Activated T-helper 17 cell treated with anti-CD3 and anti-CD28 coated beads, Interleukin-2, amount 50 U/mL, for 72 hours (primary cell): ENCODE measurements around the gene SLC22A25. TPM values are rescaled to one million over a fixed set of nuclear protein-coding genes. Genes with fewer than 3 reads are reported as not detected.
"Not testable (repeated sequence)": the region's sequence is repeated elsewhere in the genome, so short reads cannot be mapped to it uniquely, and the experiment has no call there.

Experiments
- ATAC-seq: fragments of 150-1000 bp; cut with Tn5 transposase; replicated peaks from 2 replicates; pipeline ENCODE4 v1.10.0; 2021; ENCODE audit warnings: mild to moderate bottlenecking, moderate library complexity
- H3K27ac Mint-ChIP-seq: one replicate; pipeline ENCODE4 v1.8.0; 2022; ENCODE audit warnings: mixed read lengths
- H3K27me3 Mint-ChIP-seq: one replicate; pipeline ENCODE4 v1.8.0; 2022; ENCODE audit warnings: mixed read lengths
- H3K36me3 Mint-ChIP-seq: one replicate; pipeline ENCODE4 v1.8.0; 2022; ENCODE audit warnings: low read depth, mild to moderate bottlenecking, mixed read lengths
- H3K4me1 Mint-ChIP-seq: one replicate; pipeline ENCODE4 v1.8.0; 2022; ENCODE audit warnings: mixed read lengths
- H3K4me3 Mint-ChIP-seq: one replicate; pipeline ENCODE4 v1.8.0; 2022; ENCODE audit warnings: mild to moderate bottlenecking, mixed read lengths
- H3K9me3 Mint-ChIP-seq: one replicate; pipeline ENCODE4 v1.8.0; 2022; ENCODE audit warnings: mixed read lengths
- total RNA-seq, 2 donors: library from RNA; stranded (reverse); gene quantifications; one replicate each; pipeline ENCODE4 v1.2.3, GENCODE V29; 2022

Gene SLC22A25
- total RNA-seq, 2 donors from 2014 or later = not detected

DNA sequence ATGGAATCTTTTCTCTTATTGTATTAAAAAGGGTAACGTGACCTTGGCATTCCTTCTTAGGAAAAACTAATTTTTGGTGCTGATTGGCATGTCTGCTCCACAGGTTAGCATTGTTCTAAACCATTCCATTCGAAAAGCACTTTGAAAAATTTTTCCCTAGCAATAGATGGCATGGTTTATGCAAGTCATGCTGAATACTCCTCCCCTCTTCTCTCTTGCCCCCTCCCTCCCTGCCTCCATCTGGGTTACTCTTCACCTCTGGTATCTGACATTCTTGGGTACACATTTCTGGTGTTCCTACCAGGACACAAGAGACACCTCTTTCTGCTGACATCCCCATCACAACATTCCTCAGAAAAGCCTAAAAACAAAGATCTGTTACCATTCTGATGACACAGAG is 1.5 kb upstream of the SLC22A25 start:
- ATAC-seq = no peak
- Mint-ChIP-seq H3K4me1 (no peaks in the 10 kb centered on the region), H3K27ac (no peak overlapping the region), H3K36me3 (no peaks in the 10 kb centered on the region), H3K4me3 (no peak overlapping the region), H3K27me3 (peaks cover 41% of the 10 kb centered on the region), H3K9me3 (no peaks in the 10 kb centered on the region)

DNA sequence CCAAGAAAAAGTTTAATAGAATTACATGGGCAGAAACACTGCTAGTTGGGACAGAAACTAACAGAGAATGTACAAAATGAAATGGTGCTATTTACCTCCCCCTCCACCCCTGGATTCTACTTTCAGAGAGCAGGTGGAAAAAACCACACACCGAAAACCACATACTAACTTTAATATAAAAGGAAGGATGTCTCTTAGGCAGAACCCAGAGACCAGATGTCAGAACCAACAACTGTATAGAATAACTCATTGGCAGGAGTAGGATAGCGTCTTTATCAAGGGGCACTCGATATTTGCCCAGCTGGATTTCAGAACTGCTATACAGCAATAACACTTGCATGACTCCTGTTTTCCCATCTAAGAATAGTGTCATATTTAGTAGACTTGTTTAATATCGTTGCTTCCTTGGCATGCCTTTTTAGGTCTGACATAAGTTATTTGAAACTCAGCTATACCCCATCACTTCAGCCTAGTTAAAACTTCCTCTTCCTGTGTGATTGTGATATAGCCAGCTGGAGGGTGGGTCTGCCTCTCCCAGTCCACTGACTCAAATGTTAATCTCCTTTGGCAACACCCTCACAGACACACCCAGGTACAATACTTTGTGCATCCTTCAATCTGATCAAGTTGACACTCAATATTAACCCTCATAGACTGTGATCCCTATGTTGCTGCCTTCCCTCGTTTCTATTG is 1.2 kb downstream of the SLC22A25 start:
- no peak overlapping the region for H3K4me3 Mint-ChIP-seq
- H3K27me3 Mint-ChIP-seq = peaks cover 32% of the 10 kb centered on the region
- ATAC-seq = no peak
- H3K36me3 Mint-ChIP-seq = no peaks in the 10 kb centered on the region
- H3K9me3 Mint-ChIP-seq = no peaks in the 10 kb centered on the region
- H3K27ac Mint-ChIP-seq = no peak overlapping the region
- no peaks in the 10 kb centered on the region for H3K4me1 Mint-ChIP-seq

DNA sequence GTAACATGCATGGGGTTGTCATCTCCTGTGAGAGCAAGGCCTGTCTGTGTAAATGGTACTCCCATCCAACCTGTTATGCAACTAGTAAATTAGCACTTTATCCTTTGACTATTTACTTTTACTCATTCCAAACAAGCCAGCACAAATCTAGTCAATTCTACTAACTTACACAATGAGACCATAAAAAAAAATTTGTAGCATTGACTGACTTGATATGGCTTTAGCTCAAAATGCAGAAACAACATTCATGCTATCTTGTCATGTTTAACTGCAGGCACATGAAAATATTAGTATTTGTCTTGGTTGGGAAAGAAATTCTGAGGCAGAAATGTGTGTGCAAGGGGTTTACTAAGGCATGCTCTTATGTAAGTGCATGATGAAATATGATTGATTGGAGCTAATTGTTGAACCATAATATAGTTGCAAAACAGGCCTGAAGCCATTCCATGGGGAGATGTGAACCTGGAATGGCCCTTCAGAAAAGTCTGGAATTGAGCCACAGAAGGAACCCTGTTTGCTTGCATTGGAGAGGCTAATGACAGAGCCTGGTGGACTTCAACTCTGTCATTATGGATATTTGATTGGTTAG is 2.5 kb downstream of the SLC22A25 start:
- ATAC-seq = no peak
- peaks cover 25% of the 10 kb centered on the region for H3K27me3 Mint-ChIP-seq

DNA sequence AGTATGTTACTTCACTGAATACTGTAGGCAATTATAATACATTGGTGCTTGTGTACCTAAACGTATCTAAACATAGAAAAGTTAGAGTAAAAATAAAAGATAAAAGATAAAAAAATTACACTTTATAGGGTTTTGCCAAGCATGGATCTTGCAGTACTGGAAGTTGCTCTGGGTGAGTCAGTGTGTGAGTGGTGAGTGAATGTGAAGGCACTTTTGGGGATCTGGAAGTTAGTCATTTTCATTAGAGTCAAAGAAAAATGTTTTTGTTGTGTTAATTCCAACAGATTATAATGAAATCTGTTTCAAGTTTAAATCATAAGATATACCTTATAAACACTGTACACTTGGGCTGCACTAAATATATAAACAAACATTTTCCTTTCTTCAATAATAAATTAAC is 3.3 kb downstream of the SLC22A25 start:
- no peaks in the 10 kb centered on the region for H3K36me3 Mint-ChIP-seq
- H3K27ac Mint-ChIP-seq = no peak overlapping the region
- peaks cover 5% of the 10 kb centered on the region for H3K9me3 Mint-ChIP-seq
- no peak overlapping the region for H3K4me3 Mint-ChIP-seq
- no peaks in the 10 kb centered on the region for H3K4me1 Mint-ChIP-seq
- peaks cover 27% of the 10 kb centered on the region for H3K27me3 Mint-ChIP-seq
- ATAC-seq = no peak

More for the DNA sequence above, 2.5 kb downstream of the SLC22A25 start:
- Mint-ChIP-seq H3K9me3 (peaks cover 5% of the 10 kb centered on the region), H3K4me1 (no peaks in the 10 kb centered on the region), H3K27ac (no peak overlapping the region), H3K4me3 (no peak overlapping the region), H3K36me3 (no peaks in the 10 kb centered on the region)

DNA sequence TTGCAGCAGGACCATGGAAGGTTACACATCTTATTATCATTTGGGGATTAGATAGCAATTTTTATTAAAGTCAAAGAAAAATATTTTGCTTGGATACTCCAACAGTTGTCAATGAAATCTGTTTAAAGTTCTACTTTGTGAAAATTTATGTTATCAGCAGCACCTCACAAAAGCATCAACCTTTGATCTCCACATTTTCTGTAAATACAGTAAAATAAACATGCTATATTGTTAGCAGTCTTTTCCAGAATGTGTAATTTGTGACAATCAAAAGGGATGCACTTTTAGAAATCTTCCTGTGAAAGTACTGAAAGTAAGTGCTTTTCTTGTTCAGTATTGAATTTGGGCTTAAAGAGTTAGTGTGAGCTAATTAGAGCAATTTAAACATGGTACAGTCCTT is 4.1 kb downstream of the SLC22A25 start:
- Mint-ChIP-seq H3K27ac (no peak overlapping the region), H3K4me1 (no peaks in the 10 kb centered on the region), H3K36me3 (no peaks in the 10 kb centered on the region), H3K9me3 (peaks cover 5% of the 10 kb centered on the region), H3K27me3 (peaks cover 23% of the 10 kb centered on the region), H3K4me3 (no peak overlapping the region)
- no peak for ATAC-seq

DNA sequence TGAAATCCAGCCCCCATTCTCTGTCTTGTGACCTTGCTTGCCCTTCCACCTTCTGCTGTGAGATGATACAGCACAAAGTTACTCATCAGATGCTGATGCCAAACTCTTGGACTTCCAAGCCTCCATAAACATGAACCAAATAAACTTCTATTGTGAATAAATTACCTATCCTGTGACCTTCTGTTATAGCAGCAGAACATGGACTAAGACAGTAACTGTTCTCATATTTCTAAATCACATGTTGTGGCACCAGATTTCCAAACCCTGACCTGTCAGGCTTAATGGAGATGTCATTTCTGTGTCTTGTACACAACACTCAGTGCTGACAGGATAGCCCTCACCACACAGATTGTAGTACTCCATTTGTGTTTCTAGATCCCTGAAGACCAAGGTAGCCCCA is 6.0 kb downstream of the SLC22A25 start:
- ATAC-seq = no peak
- Mint-ChIP-seq H3K4me1 (no peaks in the 10 kb centered on the region), H3K36me3 (no peaks in the 10 kb centered on the region), H3K9me3 (peaks cover 5% of the 10 kb centered on the region), H3K27ac (no peak overlapping the region), H3K4me3 (no peak overlapping the region), H3K27me3 (peaks cover 21% of the 10 kb centered on the region)

DNA sequence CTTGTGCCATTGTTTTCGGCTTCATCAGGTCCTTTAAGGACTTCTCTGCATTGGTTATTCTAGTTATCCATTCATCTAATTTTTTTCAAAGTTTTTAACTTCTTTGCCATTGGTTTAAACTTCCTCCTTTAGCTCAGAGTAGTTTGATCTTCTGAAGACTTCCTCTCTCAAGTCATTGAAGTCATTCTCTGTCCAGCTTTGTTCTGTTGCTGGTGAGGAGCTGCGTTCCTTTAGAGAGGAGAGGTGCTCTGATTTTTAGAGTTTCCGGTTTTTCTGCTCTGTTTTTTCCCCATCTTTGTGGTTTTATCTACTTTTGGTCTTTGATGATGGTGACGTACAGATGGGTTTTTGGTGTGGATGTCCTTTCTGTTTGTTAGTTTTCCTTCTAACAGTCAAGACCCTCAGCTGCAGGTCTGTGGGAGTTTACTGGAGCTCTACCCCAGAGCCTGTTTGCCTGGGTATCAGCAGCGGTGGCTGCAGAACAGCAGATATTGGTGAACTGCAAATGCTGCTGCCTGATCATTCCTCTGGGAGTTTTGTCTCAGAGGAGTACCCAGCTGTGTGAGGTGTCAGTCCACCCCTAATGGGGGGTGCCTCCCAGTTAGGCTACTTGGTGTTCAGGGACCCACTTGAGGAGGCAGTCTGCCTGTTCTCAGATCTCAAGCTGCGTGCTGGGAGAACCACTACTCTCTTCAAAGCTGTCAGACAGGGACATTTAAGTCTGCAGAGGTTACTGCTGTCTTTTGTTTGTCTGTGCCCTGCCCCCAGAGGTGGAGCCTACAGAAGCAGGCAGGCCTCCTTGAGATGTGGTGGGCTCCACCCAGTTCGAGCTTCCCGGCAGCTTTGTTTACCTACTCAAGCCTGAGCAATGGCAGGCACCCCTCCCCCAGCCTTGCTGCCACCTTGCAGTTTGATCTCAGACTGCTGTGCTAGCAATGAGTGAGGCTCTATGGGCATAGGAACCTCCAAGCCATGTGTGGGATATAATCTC is 7.6 kb downstream of the SLC22A25 start:
- H3K27me3 Mint-ChIP-seq = peaks cover 26% of the 10 kb centered on the region
- not testable (repeated sequence) for H3K9me3 Mint-ChIP-seq, H3K27ac Mint-ChIP-seq, H3K4me1 Mint-ChIP-seq, ATAC-seq, H3K4me3 Mint-ChIP-seq, H3K36me3 Mint-ChIP-seq

DNA sequence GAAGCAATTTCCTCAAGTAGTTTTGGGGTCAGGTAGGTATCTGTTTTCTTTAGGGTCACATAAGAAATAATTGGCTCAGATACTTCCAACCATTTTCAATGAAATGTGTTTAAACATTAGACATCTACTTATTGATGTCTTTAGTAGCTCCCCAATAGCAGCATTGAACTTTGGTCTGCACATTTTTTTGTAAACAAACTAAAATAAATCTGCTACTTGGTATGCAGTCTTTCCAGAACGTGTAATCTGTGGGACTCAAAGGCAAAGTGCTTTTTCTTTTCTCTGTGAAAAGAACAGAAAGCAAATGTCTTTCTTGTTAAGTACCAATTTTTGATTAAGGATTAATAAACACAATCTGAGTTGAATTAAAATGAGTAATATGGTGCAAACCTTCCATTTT is 13.6 kb downstream of the SLC22A25 start:
- Mint-ChIP-seq H3K27me3 (peaks cover 39% of the 10 kb centered on the region), H3K4me3 (no peak overlapping the region), H3K27ac (no peak overlapping the region), H3K4me1 (no peaks in the 10 kb centered on the region), H3K9me3 (no peaks in the 10 kb centered on the region), H3K36me3 (no peaks in the 10 kb centered on the region)
- no peak for ATAC-seq

DNA sequence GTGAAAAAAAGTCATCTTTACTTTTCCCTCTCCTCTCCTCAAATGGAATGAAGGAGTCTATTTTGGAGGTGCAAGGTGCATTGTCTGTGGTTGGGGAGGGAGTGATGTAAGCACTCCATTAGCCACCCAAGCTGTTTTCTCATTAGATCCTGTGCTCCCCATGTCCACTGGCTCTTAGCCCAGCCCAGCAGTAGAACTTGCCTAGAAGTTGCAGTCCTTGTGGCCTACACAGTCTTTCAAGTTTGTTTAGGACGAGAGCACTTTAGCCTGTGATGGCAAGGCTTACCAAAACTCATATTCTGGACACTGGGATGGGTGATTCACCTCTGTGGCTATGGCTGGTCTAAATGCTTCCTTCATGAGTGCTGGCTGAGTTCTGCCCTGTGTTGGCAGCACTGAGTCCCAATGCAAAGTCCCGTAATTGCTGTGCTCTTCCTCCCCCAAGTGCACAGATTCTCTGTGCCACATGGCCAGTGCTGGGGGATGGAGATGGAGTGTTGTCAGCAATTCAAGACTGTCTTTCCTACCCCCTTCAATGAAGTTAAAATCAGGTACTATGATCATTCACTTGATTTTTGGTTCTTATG is 15.8 kb downstream of the SLC22A25 start:
- H3K4me1 Mint-ChIP-seq = no peaks in the 10 kb centered on the region
- no peaks in the 10 kb centered on the region for H3K9me3 Mint-ChIP-seq
- no peak overlapping the region for H3K27ac Mint-ChIP-seq
- peaks cover 42% of the 10 kb centered on the region for H3K27me3 Mint-ChIP-seq
- ATAC-seq = no peak
- no peak overlapping the region for H3K4me3 Mint-ChIP-seq
- H3K36me3 Mint-ChIP-seq = no peaks in the 10 kb centered on the region

DNA sequence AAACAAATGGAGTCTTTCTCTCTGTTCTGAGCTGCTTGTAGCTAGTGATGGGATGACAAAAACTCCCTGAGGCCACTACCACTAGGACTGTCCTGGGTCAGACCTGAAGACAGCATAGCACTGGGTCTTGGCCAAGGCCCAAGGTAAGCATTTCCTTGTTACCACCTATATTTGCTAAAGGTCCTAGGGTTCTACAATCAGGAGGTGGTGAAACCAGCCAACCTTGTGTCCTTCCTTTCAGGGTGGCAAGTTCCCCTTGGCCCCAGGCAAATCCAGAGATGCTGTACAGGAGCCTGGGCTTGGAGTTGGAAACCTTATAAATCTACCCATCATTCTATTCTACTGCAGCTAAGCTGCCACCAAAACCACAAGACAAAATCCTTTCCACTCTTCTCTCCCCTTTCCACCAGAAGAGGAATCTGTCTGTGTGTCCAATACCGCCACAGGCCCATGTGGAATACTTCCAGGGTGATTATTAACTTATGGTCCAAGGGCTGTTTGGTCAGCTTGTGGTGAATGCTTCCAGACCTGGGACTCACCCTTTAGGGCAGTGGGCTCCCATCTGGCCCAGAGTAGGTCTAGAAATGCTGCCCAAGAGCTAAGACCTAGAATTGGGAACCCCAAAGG is 16.8 kb downstream of the SLC22A25 start:
- H3K9me3 Mint-ChIP-seq = no peaks in the 10 kb centered on the region
- no peak for ATAC-seq
- H3K4me1 Mint-ChIP-seq = no peaks in the 10 kb centered on the region
- peaks cover 40% of the 10 kb centered on the region for H3K27me3 Mint-ChIP-seq
- H3K36me3 Mint-ChIP-seq = no peaks in the 10 kb centered on the region
- no peak overlapping the region for H3K27ac Mint-ChIP-seq
- H3K4me3 Mint-ChIP-seq = no peak overlapping the region

DNA sequence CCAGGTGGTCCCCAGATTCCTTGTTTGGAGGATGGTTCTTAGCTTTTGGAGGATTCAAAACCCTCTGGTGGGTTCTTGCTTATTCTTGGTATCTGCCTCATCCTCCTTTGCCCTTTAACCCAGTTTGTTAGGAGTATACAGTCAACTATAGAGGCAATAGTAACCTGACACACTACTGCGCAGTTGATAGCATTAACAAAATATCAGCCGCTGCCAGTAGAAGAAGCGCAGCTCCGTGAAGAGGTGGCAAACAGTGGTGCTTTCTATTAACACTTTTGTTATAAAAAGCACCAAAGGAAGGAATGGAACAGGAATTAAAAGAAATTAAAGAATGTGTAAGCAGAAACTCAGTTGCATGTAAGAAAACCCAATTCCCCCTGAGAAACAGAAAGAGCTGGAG is 29.3 kb downstream of the SLC22A25 start:
- no peaks in the 10 kb centered on the region for H3K36me3 Mint-ChIP-seq
- H3K4me3 Mint-ChIP-seq = no peak overlapping the region
- H3K4me1 Mint-ChIP-seq = no peaks in the 10 kb centered on the region
- no peak for ATAC-seq
- H3K27me3 Mint-ChIP-seq = peaks cover 27% of the 10 kb centered on the region
- no peaks in the 10 kb centered on the region for H3K9me3 Mint-ChIP-seq
- no peak overlapping the region for H3K27ac Mint-ChIP-seq

DNA sequence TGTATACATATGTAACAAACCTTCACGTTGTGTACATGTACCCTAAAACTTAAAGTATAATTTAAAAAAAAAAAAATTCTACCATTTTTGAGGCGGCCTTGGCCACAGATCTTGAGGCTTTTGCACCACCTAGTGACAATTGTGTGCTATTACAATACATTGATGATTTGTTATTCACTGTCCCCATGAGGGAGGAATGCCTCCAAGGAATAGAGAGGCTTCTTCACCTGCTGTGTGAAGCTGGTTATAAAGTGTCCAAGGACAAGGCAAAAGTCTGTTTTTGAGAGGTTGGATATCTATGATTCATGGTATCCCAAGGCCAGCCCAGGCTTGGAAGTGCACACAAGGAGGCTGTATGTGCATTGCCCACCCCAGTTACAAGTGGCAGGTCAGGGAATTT is 30.7 kb downstream of the SLC22A25 start:
- ATAC-seq = no peak
- no peak overlapping the region for H3K4me3 Mint-ChIP-seq
- peaks cover 31% of the 10 kb centered on the region for H3K27me3 Mint-ChIP-seq
- no peaks in the 10 kb centered on the region for H3K9me3 Mint-ChIP-seq
- H3K27ac Mint-ChIP-seq = no peak overlapping the region
- H3K36me3 Mint-ChIP-seq = no peaks in the 10 kb centered on the region
- H3K4me1 Mint-ChIP-seq = no peaks in the 10 kb centered on the region

DNA sequence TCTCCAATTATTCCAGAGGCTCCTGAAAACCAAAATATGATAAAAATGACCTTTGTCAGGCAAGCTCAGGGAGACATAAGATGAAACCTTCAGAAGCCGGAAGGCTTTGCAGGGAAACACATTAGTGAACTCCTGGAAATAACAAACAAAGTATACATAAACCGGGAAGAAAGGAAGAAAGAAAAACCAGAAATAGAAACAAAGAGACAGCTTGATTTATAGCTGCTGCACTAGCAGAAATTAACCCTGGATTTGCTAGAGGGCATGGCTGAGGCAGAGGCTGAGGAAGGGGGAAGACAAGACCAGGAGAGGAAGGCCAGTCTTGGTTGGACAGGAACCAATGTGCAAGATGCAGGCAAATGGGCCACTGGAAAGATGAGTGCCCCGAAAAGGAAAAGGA is 33.3 kb downstream of the SLC22A25 start:
- no peaks in the 10 kb centered on the region for H3K4me1 Mint-ChIP-seq
- ATAC-seq = no peak
- no peak overlapping the region for H3K4me3 Mint-ChIP-seq
- H3K36me3 Mint-ChIP-seq = no peaks in the 10 kb centered on the region
- no peaks in the 10 kb centered on the region for H3K9me3 Mint-ChIP-seq
- peaks cover 35% of the 10 kb centered on the region for H3K27me3 Mint-ChIP-seq
- H3K27ac Mint-ChIP-seq = no peak overlapping the region
